Heart left ventricle (tissue), 13 donors: ENCODE data around the gene ABCB9.

Experiments used
- POLR2A ChIP-seq, 2 donors: fragments of 450-650 bp; IDR thresholded peaks; one replicate each; pipeline ENCODE4 v1.6.1; 2017; ENCODE audit warnings: antibody characterized with exemption in 2 of 2, mild to moderate bottlenecking in 2 of 2, moderate library complexity in 2 of 2
- TF ChIP-seq, protein P1 (sequence below), 12 donors: fragments of 200-600 bp; sonication (generic) in 4 of 12; IDR thresholded peaks; one replicate each; pipeline versions ENCODE4 v1.5.0 to v1.8.0; 2018 to 2022; ENCODE audit warnings: antibody characterized with exemption in 12 of 12, mild to moderate bottlenecking in 5 of 12
- donor health status: ischemic (EF 13 %, LVEDD 7.1; RV severe dilation, severe dysfunction).
- donor health status: DM: no; HTN: yes; CAD: no.
- donor health status: DM: no; HTN: no; CAD: no.
- donor health status: ischemic (EF 25% LVEDD 6.9; RV normal size, moderate dysfunction).
- donor health status: ischemic (EF 25% LVEDD 5.7; RV mildly dilated, moderate dysfunction).
- donor health status: ischemic (EF 35%, LVEDD 5.7; RV mildly dilated, moderate dysfunction).
- donor health status: nonischemic (EF 11% LVEDD 7.7; RV severe dilation, severe dysfunction).
- donor health status: DM: yes; HTN: yes; CAD: no.
- donor health status: PGD.
- donor health status: ischemic (EF 29% LVEDD 5.4; RV normal size, mild dysfunction).
- donor health status: nonischemic (EF 23%, LVEDD 6.1; RV moderate dilation, normal function).

DNA sequence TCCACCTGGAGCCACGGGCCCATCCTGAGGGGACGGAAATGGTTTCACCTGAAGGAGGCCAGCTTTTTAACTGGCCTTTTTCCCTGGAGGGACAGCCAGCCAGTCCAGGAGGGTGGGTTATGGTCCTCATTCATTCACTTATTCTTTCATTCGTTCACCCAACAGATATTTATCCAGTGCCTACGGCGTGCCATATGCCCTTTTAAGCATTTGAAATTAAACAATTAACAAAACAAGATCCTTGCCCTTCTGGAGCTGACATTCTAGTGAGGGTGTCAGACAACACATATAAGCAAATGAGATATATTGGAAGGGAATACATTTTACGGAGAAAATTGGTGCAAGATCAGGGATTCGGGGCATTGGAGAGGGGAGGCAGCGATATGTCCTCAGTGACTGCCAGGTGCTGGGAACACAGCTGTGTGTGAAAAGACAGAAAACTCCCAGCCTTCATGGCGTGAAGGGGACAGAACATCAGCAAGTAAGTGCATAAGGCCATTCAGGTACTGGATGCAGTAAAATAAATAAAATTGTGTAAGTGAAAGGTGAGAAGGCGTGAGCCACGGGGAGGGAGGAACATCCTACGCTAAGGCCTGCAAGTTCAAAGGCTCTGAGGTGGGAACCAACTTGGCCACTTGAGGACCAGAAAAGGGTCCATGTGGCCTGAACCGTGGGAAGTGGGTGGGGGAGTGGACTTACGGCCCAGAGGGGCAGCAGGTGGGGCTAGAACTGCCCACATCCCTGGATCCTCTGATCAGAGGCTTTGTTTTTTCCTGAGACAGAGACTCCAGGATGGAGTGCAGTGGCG lies 684 bp upstream of the ABCB9 start:
- TF ChIP-seq, protein P1, sequence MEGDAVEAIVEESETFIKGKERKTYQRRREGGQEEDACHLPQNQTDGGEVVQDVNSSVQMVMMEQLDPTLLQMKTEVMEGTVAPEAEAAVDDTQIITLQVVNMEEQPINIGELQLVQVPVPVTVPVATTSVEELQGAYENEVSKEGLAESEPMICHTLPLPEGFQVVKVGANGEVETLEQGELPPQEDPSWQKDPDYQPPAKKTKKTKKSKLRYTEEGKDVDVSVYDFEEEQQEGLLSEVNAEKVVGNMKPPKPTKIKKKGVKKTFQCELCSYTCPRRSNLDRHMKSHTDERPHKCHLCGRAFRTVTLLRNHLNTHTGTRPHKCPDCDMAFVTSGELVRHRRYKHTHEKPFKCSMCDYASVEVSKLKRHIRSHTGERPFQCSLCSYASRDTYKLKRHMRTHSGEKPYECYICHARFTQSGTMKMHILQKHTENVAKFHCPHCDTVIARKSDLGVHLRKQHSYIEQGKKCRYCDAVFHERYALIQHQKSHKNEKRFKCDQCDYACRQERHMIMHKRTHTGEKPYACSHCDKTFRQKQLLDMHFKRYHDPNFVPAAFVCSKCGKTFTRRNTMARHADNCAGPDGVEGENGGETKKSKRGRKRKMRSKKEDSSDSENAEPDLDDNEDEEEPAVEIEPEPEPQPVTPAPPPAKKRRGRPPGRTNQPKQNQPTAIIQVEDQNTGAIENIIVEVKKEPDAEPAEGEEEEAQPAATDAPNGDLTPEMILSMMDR (IDR thresholded peaks at IDR 0.05), result no peak
- no peak for TF ChIP-seq POLR2A (IDR thresholded peaks at IDR 0.05)
